CMK (cell line): Measurements from ENCODE around the gene PCSK6.

Source experiments
- DNase-seq: peaks from one replicate; pipeline ENCODE4 v3.0.0-alpha.2; 2010; ENCODE audit warnings: low read depth

Gene PCSK6

DNA sequence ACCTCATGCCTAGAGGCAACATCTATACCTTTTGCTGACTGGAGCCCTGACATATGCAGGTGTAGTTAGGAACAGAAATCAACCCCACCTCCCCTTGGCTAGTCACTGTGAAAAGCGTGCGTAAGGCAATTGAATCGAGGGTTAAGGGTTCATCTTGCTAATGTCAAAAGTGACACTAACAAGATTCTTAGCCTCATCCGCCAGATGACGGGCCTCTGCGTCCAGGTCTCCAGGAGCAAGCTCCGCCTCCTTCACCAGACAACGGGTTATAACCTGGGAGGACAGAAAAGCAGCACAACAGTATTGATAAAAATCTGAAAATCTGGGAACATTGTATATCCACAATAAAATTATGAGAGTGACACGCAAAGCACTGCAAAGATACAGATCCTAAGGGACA is 216.9 kb downstream of the PCSK6 start:
- no peak for DNase-seq

DNA sequence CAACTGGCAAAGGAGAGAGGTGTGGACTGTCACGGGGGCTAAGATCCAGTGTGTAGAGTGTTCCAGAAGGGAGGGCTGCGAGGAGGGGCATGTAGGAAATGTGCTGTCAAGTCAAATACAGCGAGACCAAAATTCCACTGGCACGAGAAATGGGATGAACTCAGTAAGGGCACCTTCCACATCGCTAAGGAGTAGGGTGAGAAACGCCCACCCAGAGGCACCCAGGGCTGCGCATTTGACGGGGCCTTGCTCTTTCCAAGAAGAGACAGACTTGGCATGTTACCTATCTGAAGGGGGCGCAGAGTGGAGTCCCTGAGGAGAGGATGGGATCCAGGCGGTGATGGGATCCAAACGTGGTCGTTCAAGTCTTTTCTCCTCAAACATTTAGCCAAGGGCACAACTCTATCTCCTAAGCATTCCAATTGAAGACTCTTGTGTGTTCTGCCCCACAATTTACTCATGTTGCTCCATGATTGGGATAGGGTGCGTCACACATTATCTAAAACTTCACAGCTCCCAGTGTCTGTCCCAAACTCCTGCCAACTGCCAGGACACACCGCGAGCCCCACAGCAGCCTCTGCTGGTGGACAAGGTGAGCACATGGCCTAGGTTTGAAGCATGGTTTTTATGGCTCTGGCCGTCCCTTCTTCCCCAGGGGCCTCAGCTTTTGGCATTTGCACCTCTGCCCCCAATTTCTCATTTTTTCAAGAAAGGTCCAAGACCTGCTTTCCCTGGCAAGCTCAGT is 219.9 kb downstream of the PCSK6 start:
- no peak for DNase-seq

DNA sequence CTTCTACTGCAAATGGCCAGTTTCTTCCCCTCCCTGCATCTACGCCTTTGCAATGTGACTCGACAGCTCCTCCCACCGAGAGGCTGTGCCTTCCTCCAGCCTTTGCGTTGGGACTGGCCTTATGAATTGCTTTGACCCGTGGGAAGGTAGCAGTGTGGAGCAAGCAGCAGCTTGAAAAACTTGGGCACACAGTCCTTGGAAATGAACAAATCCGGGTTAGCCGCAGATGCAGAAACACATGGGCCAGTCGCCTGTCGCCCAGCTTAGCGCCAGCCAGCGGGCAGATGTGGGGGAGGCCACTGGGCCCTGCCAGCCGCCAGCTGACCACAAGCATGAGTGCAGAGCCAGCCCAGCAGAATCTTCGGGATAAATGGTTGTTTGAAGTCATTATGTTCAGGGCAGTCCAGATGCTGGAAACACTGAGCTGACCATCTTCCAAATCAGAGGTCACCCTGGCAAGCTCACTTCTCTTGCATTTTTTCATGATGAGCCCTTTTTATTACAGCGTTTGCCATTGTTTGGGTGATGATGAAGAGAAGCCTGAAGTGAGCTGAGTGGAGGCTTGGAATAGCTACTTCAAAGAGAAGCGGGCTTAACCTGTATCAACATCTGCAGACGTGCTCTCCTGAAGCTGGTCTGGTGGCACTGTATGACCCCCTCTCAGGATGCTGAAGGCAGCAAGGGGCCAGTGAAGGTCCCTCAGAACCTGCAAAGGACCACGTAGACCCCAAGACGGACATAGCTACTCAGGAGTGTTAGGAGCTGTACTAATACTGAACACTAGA is 222.0 kb downstream of the PCSK6 start:
- DNase-seq: no peak

DNA sequence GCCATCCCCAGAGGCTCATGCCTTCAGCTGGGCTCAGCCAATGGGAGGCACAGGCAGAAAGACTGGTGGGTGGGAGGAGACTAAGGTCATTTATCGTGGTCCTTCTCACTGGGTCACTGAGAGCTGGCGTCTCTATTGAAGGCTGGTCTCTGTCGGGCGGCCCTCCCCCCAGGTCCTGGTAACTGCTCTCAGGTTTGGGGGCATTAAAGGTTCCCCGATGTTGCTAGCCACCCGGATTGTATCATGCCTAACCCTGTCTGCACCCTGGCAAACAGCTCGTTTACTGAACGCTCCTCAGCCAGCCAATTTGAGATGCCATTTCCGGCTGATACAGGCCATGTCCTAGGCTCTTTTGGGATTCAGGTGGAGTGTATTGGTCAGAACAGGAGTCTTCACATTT is 222.7 kb downstream of the PCSK6 start:
- DNase-seq: no peak

DNA sequence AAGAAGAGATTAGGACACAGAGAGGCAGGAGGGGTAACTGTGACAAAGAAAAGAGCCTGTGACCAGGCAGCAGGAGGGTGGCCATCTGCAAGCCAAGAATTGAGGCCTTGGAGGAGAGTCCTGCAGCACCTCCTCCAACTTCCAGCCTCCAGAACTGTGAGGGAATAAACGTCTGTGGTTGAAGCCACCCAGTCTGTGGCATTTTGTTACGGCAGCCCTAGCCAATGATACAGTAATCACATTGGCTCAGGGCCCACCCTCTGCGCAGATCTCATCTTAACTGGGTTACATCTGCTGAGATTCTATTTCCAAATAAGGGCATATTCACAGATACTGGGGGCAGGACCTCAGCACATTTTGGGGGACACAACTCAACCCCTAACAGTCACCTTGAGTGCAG is 223.5 kb downstream of the PCSK6 start:
- DNase-seq: no peak

DNA sequence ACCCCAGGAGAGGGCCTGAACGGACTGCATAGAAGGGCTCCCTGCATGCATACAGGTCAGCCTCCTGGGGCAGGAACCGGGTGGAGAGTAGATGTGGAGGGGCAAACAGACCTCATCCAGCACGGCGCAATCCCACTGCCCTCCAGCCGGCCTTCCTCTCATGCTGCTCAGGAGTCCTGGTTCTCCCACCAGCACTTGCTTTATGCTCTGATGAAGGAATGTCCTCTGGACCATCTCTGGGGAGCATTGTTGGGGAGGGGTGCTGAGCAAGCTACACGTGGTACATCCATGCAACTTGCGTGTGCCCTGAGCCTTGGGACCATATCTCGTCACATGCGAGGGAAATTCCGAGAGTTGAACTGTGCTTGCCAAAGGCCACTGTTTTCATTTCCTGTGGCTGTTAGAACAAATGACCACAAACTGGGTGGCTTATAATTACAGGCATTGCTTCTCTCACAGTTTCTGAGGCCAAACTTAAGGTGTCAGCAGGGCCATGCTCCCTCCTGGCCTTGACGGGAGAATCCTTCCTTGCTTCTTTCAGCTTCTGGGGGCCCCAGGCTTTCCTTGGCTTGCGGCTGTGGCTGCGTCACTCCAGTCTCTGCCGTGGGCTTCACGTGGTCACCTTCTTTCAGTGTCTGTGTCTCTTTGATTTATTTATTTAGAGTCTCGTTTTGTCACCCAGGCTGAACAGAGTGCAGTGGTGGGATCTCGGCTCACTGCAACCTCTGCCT is 224.4 kb downstream of the PCSK6 start:
- no peak for DNase-seq

DNA sequence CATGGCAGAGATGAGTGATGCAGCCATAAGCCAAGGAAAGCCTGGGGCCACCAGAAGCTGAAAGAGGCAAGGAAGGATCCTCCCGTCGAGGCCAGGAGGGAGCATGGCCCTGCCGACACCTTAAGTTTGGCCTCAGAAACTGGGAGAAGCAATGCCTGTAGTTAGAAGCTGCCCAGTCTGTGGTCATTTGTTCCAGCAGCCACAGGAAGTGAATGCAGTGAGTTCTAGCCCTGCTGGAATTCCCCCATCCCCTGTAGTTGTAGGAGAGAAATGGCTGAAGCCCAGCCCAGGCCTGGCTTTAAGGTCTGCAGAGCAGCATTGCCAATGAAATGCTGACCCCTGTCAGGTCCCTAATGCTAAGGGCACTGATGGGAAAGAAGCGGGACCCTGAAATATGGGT is 225.5 kb downstream of the PCSK6 start:
- no peak for DNase-seq

DNA sequence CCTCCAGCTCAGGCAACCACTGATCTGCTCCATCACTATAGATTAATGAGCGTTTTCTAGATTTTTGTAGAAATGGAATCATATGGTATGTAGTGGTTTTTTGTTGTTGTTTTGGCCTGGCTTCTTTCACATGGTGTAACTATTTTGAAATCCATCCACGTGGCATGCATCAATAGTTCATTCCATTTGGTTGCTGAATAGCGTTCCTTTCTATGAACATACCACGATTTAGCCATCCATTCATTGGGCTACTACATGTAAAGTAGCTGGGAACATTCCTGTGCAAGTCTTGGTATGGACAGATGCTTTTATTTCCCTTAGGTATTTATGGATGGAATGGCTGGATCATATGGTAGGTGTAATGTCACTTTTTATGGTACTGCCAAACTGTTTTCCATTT is 227.0 kb downstream of the PCSK6 start:
- no peak for DNase-seq

DNA sequence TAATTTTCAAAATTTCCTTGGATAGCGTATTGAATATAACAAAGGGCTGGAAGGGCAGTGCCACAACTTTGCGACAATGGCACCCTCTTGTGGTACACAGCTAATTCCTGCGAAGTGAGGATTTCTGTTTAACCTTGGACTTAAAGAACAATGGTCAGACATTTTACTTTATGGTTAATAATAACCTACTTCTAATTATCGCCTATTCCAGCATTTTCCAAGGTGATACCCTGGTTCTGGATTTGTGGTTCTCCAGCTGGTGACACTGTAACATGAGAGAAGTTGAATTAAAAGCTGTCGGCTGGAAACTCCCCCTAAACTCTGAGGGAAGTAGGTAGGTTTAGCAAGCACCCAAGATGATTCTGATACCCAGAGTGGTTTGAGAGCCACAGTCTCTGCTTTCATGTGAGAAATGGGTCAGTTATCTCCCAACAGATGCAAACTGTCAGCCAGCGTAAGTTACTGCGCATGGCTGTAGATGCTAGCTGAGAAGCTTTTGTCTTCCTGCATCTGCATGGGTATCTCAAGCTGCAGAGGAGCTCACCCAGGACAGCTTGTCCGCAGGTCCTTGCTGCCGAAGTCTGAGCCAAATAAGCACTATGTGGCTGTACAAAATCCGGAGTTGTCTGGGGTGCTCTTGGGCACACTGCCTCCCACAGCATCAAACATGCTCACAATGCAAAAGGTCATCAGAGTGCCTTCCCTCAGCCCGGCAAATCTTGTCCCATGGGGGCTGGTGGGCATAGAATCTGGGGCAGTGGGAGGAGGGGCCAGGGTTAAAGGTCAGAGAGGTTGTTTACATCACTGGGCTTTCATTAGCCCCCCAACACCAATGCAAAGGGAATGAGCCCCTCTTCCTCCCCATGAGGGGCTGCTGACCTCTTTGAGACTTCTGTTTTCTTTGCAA is 231.0 kb downstream of the PCSK6 start:
- peak; percentile 49 for DNase-seq

DNA sequence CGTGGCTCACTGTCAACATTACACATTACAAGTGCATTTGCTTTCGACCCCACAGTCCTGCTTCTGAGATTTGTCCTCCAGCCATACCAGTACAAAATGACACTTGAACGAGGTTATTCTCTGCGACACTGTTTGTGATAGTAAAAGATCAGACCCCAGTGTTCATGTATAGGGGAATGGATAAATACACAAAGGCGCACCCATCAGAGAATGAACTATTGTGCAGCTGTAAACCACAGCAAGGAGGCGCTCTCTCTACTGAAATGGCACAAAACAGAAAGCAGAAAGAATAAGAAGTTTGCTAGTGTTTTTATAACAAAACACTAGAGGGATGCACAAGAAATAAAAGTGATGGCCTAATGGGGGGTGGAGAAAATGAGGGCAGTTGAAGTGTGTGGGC is 232.8 kb downstream of the PCSK6 start:
- no peak for DNase-seq

DNA sequence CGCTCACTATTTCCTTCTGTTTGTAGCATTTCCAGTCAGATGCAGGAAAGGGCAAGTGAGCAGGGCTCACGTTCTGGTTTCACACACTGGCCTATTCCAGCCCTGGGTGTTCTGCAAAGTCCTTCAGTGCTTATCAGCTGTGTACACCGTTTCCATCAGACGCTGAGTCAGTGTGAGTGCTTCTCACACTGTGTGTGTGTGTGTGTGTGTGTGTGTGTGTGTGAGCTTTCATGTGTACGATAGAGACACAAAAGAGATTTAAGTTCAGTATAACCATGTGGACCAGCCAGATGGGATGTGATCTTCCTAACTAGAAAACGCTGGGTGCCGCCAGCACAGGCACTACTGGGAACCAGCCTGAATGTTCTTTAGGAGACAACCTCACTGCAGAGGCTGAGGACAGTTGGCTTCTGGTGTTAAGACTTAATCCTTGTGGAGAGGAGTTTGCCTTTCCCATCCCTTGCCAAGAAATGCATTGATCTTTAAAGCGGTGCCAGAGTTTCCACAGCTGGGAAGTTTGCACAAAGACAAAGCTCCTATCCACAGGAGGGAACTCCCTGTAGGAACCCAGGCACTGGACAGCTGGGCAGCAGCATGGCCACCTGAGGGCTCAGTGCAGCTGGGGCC is 233.8 kb downstream of the PCSK6 start:
- peak; percentile 91 for DNase-seq

DNA sequence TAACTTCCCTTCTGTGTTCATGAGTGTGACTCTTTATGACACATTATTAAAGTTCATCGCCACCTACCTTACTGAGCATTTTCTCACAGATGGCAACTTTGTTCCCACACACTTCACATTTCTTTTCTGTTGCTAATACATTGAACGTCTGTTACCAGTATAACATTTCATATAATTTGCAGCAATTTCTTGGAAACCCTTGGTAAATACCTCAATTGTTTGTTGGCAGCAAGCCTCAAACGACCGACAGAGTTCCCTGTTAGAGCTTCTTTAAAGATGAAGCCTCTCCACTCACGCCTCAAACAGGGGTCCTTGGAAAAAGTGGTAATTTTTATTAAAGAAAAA is 234.5 kb downstream of the PCSK6 start:
- no peak for DNase-seq

DNA sequence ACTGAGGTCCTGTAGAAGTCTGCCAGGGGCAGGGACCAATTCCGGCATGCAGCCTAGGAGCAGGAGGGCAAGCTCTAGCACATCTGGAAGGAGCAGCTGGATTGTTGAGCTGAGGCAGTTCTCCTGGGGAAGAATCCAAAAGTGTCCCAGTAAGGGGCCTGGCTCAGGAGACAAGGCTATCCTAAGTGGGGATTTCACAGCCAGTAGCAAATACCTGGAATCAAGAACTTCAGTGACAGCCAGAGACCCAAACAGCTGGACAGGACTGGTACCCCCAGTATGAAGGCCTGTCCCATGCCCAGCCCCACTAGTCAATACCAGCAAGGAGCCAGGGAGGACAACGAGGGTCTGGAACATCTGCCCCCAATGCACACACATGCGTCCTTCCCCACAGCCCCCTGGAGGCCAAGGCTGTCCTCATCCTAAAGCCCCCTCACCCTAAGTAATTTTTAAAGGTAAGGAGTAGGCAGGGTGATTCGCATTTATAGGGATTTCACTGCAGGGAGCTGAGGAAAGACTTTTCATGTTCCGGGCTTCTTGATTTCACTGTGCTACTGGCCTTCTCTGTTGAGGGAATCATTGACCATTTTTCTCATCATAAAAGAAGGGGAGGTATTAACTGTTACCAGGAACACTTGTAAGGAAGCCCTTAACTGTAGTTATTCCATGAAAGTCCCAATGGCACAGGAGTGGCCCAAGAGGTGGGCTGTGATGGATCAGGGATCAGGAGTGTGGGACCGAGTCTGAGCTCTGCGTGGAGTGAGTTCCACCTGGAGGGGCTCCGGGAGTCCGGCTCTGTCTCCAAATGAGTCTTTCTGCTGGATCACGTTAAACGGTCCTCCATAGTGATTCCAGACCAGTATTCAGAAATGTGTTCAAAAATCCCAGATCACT is 235.1 kb downstream of the PCSK6 start:
- no peak for DNase-seq
